HG02642 (cell line): Measurements from ENCODE around the gene CELF2.
"Not testable (repeated sequence)": the region's sequence is repeated elsewhere in the genome, so short reads cannot be mapped to it uniquely, and the experiment has no call there.

Source experiments
- ATAC-seq: cut with Tn5 transposase; IDR thresholded peaks from one replicate; pipeline ENCODE4 v1.9.1; 2021; ENCODE audit warnings: mild to moderate bottlenecking; ENCODE audit not compliant: unreplicated experiment, poor library complexity

Gene CELF2

GRCh38 chr10:11017570-11018431 lies at the start of gene CELF2:
CELF2 (plus strand) TSS chr10:11017872; CDS start chr10:11018090, 218 bp downstream.
- ATAC-seq, result peak; percentile 82

- no peak for ATAC-seq
Observed at GRCh38 chr10:10968257-10968588, 49.4 kb upstream of the CELF2 start.

- no peak for ATAC-seq
Observed at GRCh38 chr10:10973310-10973709, 44.4 kb upstream of the CELF2 start.

DNA sequence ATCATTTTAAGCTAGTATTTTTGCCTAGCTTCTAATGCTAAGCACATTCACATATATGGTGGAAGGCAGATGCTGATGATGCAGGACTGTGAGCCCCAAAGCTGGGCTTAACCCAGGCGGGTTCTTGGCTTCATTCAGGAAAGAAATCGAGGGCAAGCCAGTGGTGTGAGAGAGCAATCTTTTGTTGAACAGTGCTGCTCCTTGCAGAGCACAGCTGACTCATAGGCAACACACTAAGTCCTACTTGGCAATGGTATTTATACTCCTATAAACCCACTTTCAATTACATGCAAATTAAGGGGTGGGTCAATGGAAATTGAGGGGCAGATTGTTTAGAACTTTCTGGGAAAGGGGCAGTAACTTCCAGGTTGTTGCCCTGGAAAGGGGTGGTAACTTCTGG lies 42.0 kb upstream of the CELF2 start:
- no peak for ATAC-seq

DNA sequence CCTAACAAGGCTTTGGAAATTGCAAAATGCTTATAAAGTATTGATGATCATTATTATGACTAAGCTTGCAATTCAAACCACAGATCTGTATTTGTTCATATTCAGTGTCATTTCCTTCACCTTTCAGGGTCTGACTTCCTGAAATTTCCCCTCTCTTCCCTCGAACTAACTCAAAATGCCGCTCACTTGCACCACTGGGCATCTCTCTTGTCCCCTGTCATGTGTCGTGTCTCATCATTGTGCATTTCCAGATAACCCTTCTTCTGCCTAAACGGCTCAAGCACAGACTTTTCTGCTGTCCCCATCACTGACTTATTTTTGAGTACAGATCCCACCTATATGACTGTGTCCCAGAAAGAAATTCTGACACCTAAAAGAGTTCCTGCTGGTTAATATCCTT lies 41.0 kb upstream of the CELF2 start:
- ATAC-seq, result no peak

DNA sequence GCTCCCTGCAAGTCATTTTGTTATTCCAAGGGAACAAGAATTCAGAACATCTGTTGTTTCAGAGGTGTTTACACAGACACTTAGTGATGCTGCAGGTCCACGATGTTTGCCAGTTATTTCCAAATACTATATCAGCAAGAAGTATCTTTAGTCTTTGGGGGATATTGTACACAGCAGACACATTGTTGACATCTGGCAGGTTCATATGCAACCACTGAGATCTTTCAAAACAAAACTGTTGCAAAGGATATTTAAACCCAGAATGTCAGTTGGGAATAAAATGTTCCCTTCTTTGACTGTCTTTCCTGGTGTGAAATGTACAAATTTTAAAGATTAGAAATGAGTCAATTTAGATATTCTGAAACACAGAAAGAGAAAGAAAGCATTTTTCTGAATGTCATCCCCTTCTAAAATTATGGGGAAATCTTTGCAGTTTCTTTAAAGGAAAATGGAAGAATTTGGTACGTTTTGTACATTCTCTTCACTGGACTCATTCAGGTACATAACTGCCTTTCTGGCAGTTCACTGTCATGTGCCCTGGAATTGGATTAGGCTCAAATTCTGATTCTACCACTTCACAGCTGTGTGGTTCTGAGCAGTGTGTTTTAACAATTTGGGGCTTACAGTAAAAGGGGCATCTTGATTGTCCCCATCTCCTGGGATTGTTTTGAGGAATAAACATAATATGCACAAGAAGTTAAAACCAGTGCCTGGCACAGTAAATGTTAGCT lies 40.3 kb upstream of the CELF2 start:
- no peak for ATAC-seq

DNA sequence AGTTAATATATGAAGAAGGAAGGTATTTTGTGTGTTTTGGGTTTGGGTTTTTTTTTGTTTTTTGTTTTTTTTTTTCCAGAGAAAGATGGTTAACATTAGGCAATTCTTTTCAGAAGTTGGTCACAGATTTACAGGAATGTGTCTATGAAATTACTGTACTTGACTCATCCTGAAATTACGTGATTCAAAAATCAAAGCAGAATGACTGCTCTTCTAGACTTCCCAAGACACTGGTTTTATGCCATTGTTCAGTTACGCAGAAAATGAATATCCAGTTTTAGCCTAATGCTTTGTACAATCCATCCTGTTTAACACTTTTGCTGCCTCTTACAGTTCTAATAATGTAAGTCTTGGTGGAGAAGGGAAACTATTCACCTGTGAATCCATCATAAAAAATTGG lies 39.7 kb upstream of the CELF2 start:
- no peak for ATAC-seq

DNA sequence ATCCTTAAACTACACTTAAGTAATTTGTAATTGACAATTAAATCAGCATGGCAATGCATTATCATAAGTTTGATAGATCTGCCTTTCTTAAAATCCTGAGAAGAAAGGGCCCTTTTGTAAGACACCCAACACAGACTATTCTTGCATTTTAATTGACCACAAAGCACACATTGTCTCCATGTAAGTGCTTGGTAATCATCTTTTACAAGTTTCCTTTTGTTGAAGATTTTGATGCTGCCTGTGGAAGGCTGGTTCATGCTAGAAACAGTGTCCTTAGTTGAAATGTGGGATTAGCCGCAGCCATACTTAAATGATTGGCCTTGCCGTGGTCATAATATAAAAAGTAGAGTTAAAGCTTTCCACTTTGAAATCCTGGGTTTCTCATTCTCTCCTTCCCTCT lies 32.3 kb upstream of the CELF2 start:
- ATAC-seq, result no peak

DNA sequence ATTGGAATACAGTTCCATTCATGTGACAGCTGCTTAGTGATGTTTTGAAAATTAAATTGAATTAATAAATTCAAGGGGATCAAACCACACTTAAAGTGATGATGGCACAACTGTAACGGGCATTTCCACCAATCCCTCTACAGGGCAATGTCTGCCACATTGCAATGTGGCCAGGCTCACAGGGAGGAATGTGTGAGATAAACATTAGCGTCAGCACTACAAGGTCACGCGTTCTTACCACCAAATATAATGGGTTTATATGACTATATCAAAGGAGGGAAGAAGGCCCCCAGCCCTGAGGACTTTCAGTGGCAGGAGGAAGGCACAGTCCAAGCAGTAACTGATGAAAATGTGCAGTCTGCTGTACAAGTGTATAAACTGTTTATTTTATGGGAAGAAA lies 31.1 kb upstream of the CELF2 start:
- ATAC-seq, result no peak

- ATAC-seq, result no peak
Observed at GRCh38 chr10:10987111-10987510, 30.6 kb upstream of the CELF2 start.

- no peak for ATAC-seq
Observed at GRCh38 chr10:10989669-10990068, 28.0 kb upstream of the CELF2 start.

GRCh38 chr10:10991144-10991543 lies 26.5 kb upstream of the CELF2 start:
- ATAC-seq, result no peak

GRCh38 chr10:10992072-10992471 lies 25.6 kb upstream of the CELF2 start:
- ATAC-seq, result no peak

DNA sequence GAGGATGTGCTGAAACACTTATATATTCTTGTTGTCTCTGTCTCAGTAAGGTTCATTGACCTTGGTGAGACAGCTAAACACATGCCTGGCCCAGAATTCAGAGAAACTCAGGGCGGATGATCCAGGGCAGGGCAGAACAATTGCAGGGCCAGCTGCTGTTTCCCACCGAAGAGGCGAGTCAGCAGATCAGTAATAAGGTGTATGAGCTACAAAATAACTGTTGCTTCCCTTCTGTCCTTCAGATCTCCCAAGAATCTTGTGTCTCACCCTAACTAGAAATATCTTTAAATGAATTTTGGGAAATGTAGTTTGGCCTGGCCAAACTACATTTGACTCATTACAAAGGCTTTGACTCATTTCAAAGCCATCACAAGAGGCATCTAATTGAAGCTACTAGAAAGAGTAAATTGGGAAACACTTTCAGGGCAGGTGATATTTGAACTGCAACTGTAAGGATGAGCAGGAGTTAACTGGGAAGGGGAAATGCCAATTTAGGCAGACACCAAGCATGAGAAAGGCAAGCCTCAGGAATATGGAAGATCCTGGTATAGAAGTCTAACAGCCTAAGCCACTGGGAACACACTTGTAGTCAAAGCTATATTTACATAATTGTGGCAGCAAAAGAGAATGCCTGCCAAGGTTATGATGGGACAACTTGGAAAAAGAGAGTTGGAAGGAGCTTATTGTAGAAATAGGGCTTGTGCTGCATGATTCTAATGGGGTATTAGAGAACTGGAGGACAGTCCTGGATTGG lies 24.5 kb upstream of the CELF2 start:
- no peak for ATAC-seq

- ATAC-seq, result no peak
Observed at GRCh38 chr10:10993785-10994184, 23.9 kb upstream of the CELF2 start.

GRCh38 chr10:10994360-10994759 lies 23.3 kb upstream of the CELF2 start:
- ATAC-seq, result no peak

- ATAC-seq, result no peak
Observed at GRCh38 chr10:10995120-10995519, 22.6 kb upstream of the CELF2 start.

GRCh38 chr10:10996966-10997620 lies 20.6 kb upstream of the CELF2 start:
- no peak for ATAC-seq

GRCh38 chr10:10999501-10999900 lies 18.2 kb upstream of the CELF2 start:
- ATAC-seq, result not testable (repeated sequence)

GRCh38 chr10:11002485-11002884 lies 15.2 kb upstream of the CELF2 start:
- ATAC-seq, result no peak

- ATAC-seq, result no peak
Observed at GRCh38 chr10:11002916-11003315, 14.8 kb upstream of the CELF2 start.
